Tibial nerve (tissue), 4 donors: ENCODE results near the gene CAND1. TPM values are rescaled to one million over a fixed set of nuclear protein-coding genes. Genes with fewer than 3 reads are reported as not detected.

Experiments
- DNase-seq, 2 donors: peaks; one replicate each; pipeline ENCODE4 v3.0.0-alpha.2; 2019; ENCODE audit warnings: low spot score in 2 of 2
- H3K27ac ChIP-seq, 4 donors: fragments of 200-600 bp; sonication (generic) in 3 of 4; one replicate each; pipeline ENCODE4 v1.5.1; 2017 to 2019; ENCODE audit warnings: mild to moderate bottlenecking in 1 of 4
- H3K27me3 ChIP-seq, 2 donors: fragments of 200-600 bp; sonication (generic) in 1 of 2; one replicate each; pipeline versions ENCODE4 v1.5.1 to v1.6.0; 2017 to 2019
- H3K36me3 ChIP-seq, 3 donors: fragments of 200-600 bp; sonication (generic); one replicate each; pipeline ENCODE4 v1.5.1; 2018 to 2019
- H3K4me1 ChIP-seq, 4 donors: fragments of 200-600 bp; sonication (generic) in 3 of 4; one replicate each; pipeline ENCODE4 v1.5.1; 2017 to 2019
- H3K4me3 ChIP-seq, 4 donors: fragments of 200-600 bp; sonication (generic) in 3 of 4; one replicate each; pipeline ENCODE4 v1.5.1; 2017 to 2019; ENCODE audit warnings: mild to moderate bottlenecking in 1 of 4, moderate library complexity in 1 of 4
- H3K9me3 ChIP-seq, 4 donors: fragments of 200-600 bp; sonication (generic) in 3 of 4; one replicate each; pipeline ENCODE4 v1.5.1; 2017 to 2019
- CTCF ChIP-seq, 5 experiments: fragments of 200-600 bp in 3 of 5; fragments of 450-650 bp in 2 of 5; sonication (generic) in 3 of 5; IDR thresholded peaks; one replicate each; pipeline ENCODE4 v1.5.1; 2016 to 2019; ENCODE audit warnings: antibody characterized with exemption in 5 of 5, mild to moderate bottlenecking in 3 of 5, moderate library complexity in 2 of 5
- EP300 ChIP-seq, 2 donors: sonication (generic); formaldehyde crosslinking; IDR thresholded peaks; one replicate each; pipeline ENCODE4 v1.6.1; 2017; ENCODE audit warnings: antibody characterized with exemption in 2 of 2, mild to moderate bottlenecking in 1 of 2
- POLR2A ChIP-seq, 2 donors: fragments of 450-650 bp; IDR thresholded peaks; one replicate each; pipeline ENCODE4 v1.6.1; 2017; ENCODE audit warnings: antibody characterized with exemption in 2 of 2, mild to moderate bottlenecking in 2 of 2, moderate library complexity in 2 of 2
- WGBS, 2 donors: methylation state at CpG; one replicate each; pipeline ENCODE4 v1.1.5; 2018; 5-methylcytosine and 5-hydroxymethylcytosine counted together
- total RNA-seq, 4 donors: library from RNA; depleted of rRNA; stranded (reverse); fragments of >200 nt; gene quantifications; one replicate each; pipeline ENCODE4 v1.1.0, GENCODE V29; 2016

Gene CAND1
- total RNA-seq, 4 donors from 2014 or later: 67.2 to 105 (median 72.9) TPM

DNA sequence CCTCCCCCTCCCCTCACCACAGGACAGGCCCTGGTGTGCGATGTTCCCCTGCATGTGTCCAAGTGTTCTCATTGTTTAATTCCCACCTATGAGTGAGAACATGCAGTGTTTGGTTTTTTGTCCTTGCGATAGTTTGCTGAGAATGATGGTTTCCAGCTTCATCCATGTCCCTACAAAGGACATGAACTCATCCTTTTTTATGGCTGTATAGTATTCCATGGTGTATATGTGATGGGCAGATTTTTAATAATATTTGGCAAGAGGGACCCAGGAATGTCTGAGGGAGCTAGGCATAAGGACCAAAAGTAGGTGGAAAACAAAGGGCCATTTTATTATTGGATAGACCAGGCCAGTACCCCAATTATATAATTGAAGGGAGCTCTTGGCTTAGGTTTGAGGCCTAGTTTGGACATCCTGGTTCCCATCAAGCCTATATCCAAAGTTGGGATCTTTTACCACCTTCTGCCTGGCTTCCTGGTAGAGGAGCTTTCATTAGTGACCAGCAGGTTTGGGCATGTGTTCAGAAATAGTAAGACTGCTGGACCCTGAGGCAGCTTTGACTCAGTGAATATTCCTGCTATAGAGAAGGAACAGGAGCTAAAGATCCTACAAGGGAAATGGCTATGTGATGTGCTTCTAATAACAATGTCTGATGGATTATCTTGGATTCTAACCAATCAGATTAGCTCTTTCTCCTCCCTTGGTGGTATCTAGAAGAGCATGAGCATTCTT is 76.0 kb downstream of the CAND1 start:
- no peaks in the 10 kb centered on the region for H3K36me3 ChIP-seq
- no peak overlapping the region for H3K27ac ChIP-seq
- no peak overlapping the region for H3K4me3 ChIP-seq
- DNase-seq: no peak
- no peaks in the 10 kb centered on the region for H3K4me1 ChIP-seq
- no peaks in the 10 kb centered on the region for H3K27me3 ChIP-seq
- H3K9me3 ChIP-seq: no peaks in the 10 kb centered on the region
- TF ChIP-seq CTCF (IDR thresholded peaks at IDR 0.05) (no peak), POLR2A (IDR thresholded peaks at IDR 0.05) (no peak), EP300 (IDR thresholded peaks at IDR 0.05) (no peak)
- 93 to 100% methylated on average over 2 of the region's 2 CpGs for WGBS, 2 donors

DNA sequence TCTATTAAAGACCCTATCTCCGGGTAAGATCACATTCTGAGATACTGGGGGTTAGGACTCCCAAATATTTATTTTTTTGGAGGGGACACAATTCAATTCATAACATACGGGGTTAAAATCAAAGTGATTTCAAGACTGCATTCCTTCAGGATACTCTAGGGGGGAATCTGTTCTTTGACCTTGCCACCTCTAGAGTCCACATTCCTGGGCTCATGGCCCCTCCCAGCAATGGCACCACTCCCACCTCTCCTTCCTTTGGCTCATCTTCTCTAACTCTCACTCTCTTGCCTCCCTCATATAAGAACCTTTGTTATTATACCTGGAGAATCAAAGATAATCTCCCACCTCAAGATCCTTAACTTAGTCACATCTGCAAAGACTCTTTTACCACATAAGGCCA is 79.5 kb downstream of the CAND1 start:
- H3K36me3 ChIP-seq: no peaks in the 10 kb centered on the region
- H3K27me3 ChIP-seq: no peaks in the 10 kb centered on the region
- H3K27ac ChIP-seq: no peak overlapping the region
- no peaks in the 10 kb centered on the region for H3K9me3 ChIP-seq
- H3K4me3 ChIP-seq: no peak overlapping the region
- TF ChIP-seq POLR2A (IDR thresholded peaks at IDR 0.05) (no peak), CTCF (IDR thresholded peaks at IDR 0.05) (no peak), EP300 (IDR thresholded peaks at IDR 0.05) (no peak)
- no peak for DNase-seq
- WGBS, 2 donors: 92 to 93% methylated on average over 2 of the region's 2 CpGs
- H3K4me1 ChIP-seq: no peaks in the 10 kb centered on the region

GRCh38 chr12:67352682-67353081 is 83.5 kb downstream of the CAND1 start:
- no peak overlapping the region for H3K4me3 ChIP-seq
- TF ChIP-seq CTCF (IDR thresholded peaks at IDR 0.05): no peak
- no peak for TF ChIP-seq EP300 (IDR thresholded peaks at IDR 0.05)
- TF ChIP-seq POLR2A (IDR thresholded peaks at IDR 0.05): no peak
- H3K4me1 ChIP-seq: peaks cover 0 to 26% (median 8%) of the 10 kb centered on the region in 4 donors
- no peak overlapping the region for H3K27ac ChIP-seq
- WGBS, 2 donors: 55 to 67% methylated on average over 2 of the region's 2 CpGs
- H3K27me3 ChIP-seq: no peaks in the 10 kb centered on the region
- H3K9me3 ChIP-seq: no peaks in the 10 kb centered on the region
- DNase-seq: no peak
- no peaks in the 10 kb centered on the region for H3K36me3 ChIP-seq

- Histone ChIP-seq H3K27me3 (no peaks in the 10 kb centered on the region), H3K36me3 (no peaks in the 10 kb centered on the region), H3K4me3 (no peak overlapping the region), H3K4me1 (peaks cover 0 to 41% (median 9%) of the 10 kb centered on the region in 4 donors), H3K9me3 (no peaks in the 10 kb centered on the region), H3K27ac (no peak overlapping the region)
- 32 to 41% methylated on average over 5 of the region's 5 CpGs for WGBS, 2 donors
- TF ChIP-seq EP300 (IDR thresholded peaks at IDR 0.05) (no peak), POLR2A (IDR thresholded peaks at IDR 0.05) (no peak), CTCF (IDR thresholded peaks at IDR 0.05) (no peak)
- DNase-seq: no peak
Measured at GRCh38 chr12:67354322-67354721, 85.2 kb downstream of the CAND1 start.

DNA sequence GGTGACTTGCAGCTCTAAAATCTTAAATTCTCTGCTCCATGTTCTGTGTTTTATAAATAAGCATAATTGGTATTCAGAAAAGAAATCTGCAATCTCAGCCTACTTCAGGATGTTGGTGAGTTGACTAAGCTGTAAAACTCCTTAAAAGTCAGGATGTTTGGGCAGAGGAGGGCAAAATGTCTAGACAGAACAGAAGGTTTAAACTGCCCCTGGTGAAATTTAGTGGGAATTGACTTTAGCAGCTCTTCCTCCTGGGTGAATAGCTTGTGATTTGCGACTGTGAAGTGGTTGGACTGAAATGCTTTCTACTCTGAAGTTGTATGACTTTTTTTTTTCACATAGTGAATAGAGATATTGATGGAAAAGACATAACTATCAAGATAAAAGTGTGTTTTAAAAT is 85.8 kb downstream of the CAND1 start:
- 54 to 57% methylated on average over 1 of the region's 1 CpG for WGBS, 2 donors
- H3K27ac ChIP-seq: no peak overlapping the region

More for the DNA sequence above, 85.8 kb downstream of the CAND1 start:
- Histone ChIP-seq H3K9me3 (no peaks in the 10 kb centered on the region), H3K4me3 (no peak overlapping the region), H3K27me3 (no peaks in the 10 kb centered on the region), H3K36me3 (no peaks in the 10 kb centered on the region), H3K4me1 (peaks cover 0 to 41% (median 9%) of the 10 kb centered on the region in 4 donors)
- DNase-seq: no peak
- TF ChIP-seq EP300 (IDR thresholded peaks at IDR 0.05) (no peak), CTCF (IDR thresholded peaks at IDR 0.05) (no peak)
